ENCODE data around the gene PDE10A. TPM values are rescaled to one million over a fixed set of nuclear protein-coding genes. Genes with fewer than 3 reads are reported as not detected.

Gene PDE10A
- total RNA-seq, 1 experiment from 2014 or later, result 2.1 TPM

DNA sequence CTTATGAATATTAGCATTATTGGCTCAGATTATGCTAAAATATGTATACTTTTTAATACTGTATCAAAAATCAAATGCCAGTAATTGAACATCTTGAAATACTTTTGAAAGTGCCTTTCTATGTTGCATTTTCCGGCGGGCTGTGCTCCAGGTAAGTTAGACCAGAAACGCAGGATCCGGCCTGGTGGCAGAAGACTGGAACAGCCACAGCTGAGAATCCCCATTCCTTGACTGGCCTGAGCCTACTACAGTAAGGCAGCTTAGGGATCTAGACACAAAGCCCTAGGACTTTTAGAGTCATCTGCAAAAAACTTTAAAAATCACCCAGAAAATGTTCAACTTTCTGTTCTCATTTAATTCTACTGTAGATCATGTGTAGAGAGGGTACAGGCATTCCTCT, 214.8 kb downstream of the PDE10A start:
- BruUV-seq (replicated peaks), result no TSS peak
- no peaks in the 10 kb centered on the region for H3K27me3 ChIP-seq (ENCODE audit: low read length)
- CTCF ChIA-PET, result no interaction called here
- H3K79me2 ChIP-seq (ENCODE audit: low read length), result no peaks in the 10 kb centered on the region
- intact Hi-C loops (cut with micrococcal nuclease), result loop anchor here (10.0 kb wide), 1 partner anchor 217 kb away; the partner anchor contains the start of gene PDE10A
- no peak overlapping the region for H3K4me2 ChIP-seq (ENCODE audit: low read length)
- H4K20me1 ChIP-seq (ENCODE audit: low read length), result no peaks in the 10 kb centered on the region
- no peak overlapping the region for H2AFZ ChIP-seq (ENCODE audit: low read length)
- ATAC-seq, result no peak
- H3F3A ChIP-seq (ENCODE audit: low read length, unreplicated experiment), result no peaks in the 10 kb centered on the region
- H3K27ac ChIP-seq (ENCODE audit: low read length), result no peak overlapping the region
- no peaks in the 10 kb centered on the region for H3K9me2 ChIP-seq (replicated peaks; ENCODE audit: low read length)
- H3K36me3 ChIP-seq (ENCODE audit: low read depth, low read length), result no peaks in the 10 kb centered on the region
- no peak overlapping the region for H3K4me3 ChIP-seq (ENCODE audit: low read length)
- H3K9ac ChIP-seq (ENCODE audit: low read length), result no peak overlapping the region
- no peaks in the 10 kb centered on the region for H3K9me3 ChIP-seq (ENCODE audit: low read length)
- no peaks in the 10 kb centered on the region for H3K4me1 ChIP-seq (ENCODE audit: insufficient read depth, low read length)
- POLR2A ChIA-PET (ENCODE audit: unreplicated experiment), result no interaction called here
- TF ChIP-seq EZH2phosphoT487 (IDR thresholded peaks at IDR 0.05; ENCODE audit: borderline replicate concordance, low read length), result no peak
- no peak for DNase-seq

DNA sequence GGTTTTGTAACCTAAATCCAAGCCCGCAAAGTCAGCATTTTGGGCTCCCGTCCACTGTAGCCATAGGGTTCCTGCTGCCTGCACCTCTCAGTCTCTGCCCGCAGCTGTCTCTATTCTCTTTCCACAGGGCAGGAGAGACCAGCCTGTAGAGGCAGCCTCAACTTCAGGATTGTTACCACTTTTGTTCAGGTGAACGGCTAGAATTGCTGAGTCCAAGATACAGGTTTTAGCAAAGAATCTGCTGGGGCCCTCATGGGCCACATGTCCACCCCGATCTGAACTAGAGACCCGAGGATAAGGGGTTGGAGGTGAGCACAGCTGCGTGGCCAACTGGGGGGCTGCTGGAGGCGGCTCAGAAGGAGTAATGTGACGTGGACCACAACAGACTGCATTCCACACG, 215.9 kb downstream of the PDE10A start:
- Histone ChIP-seq H3F3A (ENCODE audit: low read length, unreplicated experiment) (no peaks in the 10 kb centered on the region), H3K9ac (ENCODE audit: low read length) (no peak overlapping the region), H3K4me2 (ENCODE audit: low read length) (no peak overlapping the region), H2AFZ (ENCODE audit: low read length) (no peak overlapping the region), H3K27ac (ENCODE audit: low read length) (no peak overlapping the region), H3K9me3 (ENCODE audit: low read length) (no peaks in the 10 kb centered on the region), H4K20me1 (ENCODE audit: low read length) (no peaks in the 10 kb centered on the region), H3K4me3 (ENCODE audit: low read length) (no peak overlapping the region), H3K4me1 (ENCODE audit: insufficient read depth, low read length) (no peaks in the 10 kb centered on the region), H3K27me3 (ENCODE audit: low read length) (no peaks in the 10 kb centered on the region), H3K79me2 (ENCODE audit: low read length) (no peaks in the 10 kb centered on the region), H3K36me3 (ENCODE audit: low read depth, low read length) (no peaks in the 10 kb centered on the region), H3K9me2 (replicated peaks; ENCODE audit: low read length) (no peaks in the 10 kb centered on the region)
- no peak for DNase-seq
- CTCF ChIA-PET, result no interaction called here
- no TSS peak for BruUV-seq (replicated peaks)
- TF ChIP-seq EZH2phosphoT487 (IDR thresholded peaks at IDR 0.05; ENCODE audit: borderline replicate concordance, low read length) (no peak), EZH2 (IDR thresholded peaks at IDR 0.05; ENCODE audit: low read length, unreplicated experiment) (no peak)
- TF ChIP-seq, protein P1, sequence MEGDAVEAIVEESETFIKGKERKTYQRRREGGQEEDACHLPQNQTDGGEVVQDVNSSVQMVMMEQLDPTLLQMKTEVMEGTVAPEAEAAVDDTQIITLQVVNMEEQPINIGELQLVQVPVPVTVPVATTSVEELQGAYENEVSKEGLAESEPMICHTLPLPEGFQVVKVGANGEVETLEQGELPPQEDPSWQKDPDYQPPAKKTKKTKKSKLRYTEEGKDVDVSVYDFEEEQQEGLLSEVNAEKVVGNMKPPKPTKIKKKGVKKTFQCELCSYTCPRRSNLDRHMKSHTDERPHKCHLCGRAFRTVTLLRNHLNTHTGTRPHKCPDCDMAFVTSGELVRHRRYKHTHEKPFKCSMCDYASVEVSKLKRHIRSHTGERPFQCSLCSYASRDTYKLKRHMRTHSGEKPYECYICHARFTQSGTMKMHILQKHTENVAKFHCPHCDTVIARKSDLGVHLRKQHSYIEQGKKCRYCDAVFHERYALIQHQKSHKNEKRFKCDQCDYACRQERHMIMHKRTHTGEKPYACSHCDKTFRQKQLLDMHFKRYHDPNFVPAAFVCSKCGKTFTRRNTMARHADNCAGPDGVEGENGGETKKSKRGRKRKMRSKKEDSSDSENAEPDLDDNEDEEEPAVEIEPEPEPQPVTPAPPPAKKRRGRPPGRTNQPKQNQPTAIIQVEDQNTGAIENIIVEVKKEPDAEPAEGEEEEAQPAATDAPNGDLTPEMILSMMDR (conservative IDR thresholded peaks at IDR 0.05; ENCODE audit: low read depth, low read length), result no peak
- intact Hi-C loops (cut with micrococcal nuclease), result loop anchor here (10.0 kb wide), 1 partner anchor 218 kb away; the partner anchor contains the start of gene PDE10A
- POLR2A ChIA-PET (ENCODE audit: unreplicated experiment), result no interaction called here
- no peak for ATAC-seq

DNA sequence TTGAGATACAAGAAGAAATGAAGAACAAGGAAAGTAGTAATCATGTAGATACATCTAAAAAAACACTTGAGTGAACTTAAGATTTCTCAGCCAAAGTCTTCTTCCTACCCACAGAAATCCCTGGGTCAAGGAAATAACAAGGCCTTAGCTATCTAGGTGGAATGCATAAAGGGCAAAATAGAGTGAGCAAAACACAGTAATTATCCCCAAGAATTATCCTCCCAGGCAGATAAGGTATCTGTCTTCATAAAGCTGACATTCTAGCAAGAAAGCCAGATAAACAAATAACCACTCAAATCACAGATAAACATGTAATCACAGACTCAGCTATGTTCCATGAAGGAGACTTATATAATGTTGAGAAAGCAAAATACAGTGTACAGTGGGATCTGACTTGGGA, 216.7 kb downstream of the PDE10A start:
- DNase-seq, result no peak
- Histone ChIP-seq H3K4me3 (ENCODE audit: low read length) (no peak overlapping the region), H3K27ac (ENCODE audit: low read length) (no peak overlapping the region), H3K27me3 (ENCODE audit: low read length) (no peaks in the 10 kb centered on the region), H3K9me2 (replicated peaks; ENCODE audit: low read length) (no peaks in the 10 kb centered on the region), H3F3A (ENCODE audit: low read length, unreplicated experiment) (no peaks in the 10 kb centered on the region), H2AFZ (ENCODE audit: low read length) (no peak overlapping the region), H3K4me2 (ENCODE audit: low read length) (no peak overlapping the region), H3K4me1 (ENCODE audit: insufficient read depth, low read length) (no peaks in the 10 kb centered on the region), H3K9ac (ENCODE audit: low read length) (no peak overlapping the region), H3K36me3 (ENCODE audit: low read depth, low read length) (no peaks in the 10 kb centered on the region), H3K9me3 (ENCODE audit: low read length) (no peaks in the 10 kb centered on the region), H3K79me2 (ENCODE audit: low read length) (no peaks in the 10 kb centered on the region), H4K20me1 (ENCODE audit: low read length) (no peaks in the 10 kb centered on the region)
- TF ChIP-seq EZH2 (IDR thresholded peaks at IDR 0.05; ENCODE audit: low read length, unreplicated experiment) (no peak), EZH2phosphoT487 (IDR thresholded peaks at IDR 0.05; ENCODE audit: borderline replicate concordance, low read length) (no peak)
- TF ChIP-seq, protein P1 (conservative IDR thresholded peaks at IDR 0.05; ENCODE audit: low read depth, low read length), result no peak
- POLR2A ChIA-PET (ENCODE audit: unreplicated experiment), result no interaction called here
- BruUV-seq (replicated peaks), result no TSS peak
- CTCF ChIA-PET, result no interaction called here
- ATAC-seq, result no peak
- intact Hi-C loops (cut with micrococcal nuclease), result loop anchor here (10.0 kb wide), 1 partner anchor 218 kb away; the partner anchor contains the start of gene PDE10A

Data from PC-3 (cell line).